Glutamatergic neuron (in vitro differentiated cells): ENCODE data around the gene VWF. TPM values are rescaled to one million over a fixed set of nuclear protein-coding genes. Genes with fewer than 3 reads are reported as not detected.

Experiments used
- DNase-seq: peaks from one replicate; pipeline ENCODE4 v3.0.0; 2022
- H3K27ac Mint-ChIP-seq: one replicate; pipeline ENCODE4 v1.8.0; 2020; ENCODE audit warnings: mild to moderate bottlenecking, mixed read lengths, inconsistent platforms; ENCODE audit not compliant: unreplicated experiment
- H3K27me3 Mint-ChIP-seq: one replicate; pipeline ENCODE4 v1.8.0; 2020; ENCODE audit warnings: mild to moderate bottlenecking, moderate library complexity, mixed read lengths, inconsistent platforms; ENCODE audit not compliant: unreplicated experiment
- H3K36me3 Mint-ChIP-seq: one replicate; pipeline ENCODE4 v1.8.0; 2020; ENCODE audit warnings: mild to moderate bottlenecking, mixed read lengths, inconsistent platforms; ENCODE audit not compliant: unreplicated experiment
- H3K4me1 Mint-ChIP-seq: one replicate; pipeline ENCODE4 v1.8.0; 2020; ENCODE audit warnings: mild to moderate bottlenecking, low read depth, mixed read lengths, inconsistent platforms; ENCODE audit not compliant: unreplicated experiment
- H3K4me3 Mint-ChIP-seq: one replicate; pipeline ENCODE4 v1.8.0; 2020; ENCODE audit warnings: mild to moderate bottlenecking, mixed read lengths, inconsistent platforms; ENCODE audit not compliant: unreplicated experiment
- H3K9me3 Mint-ChIP-seq: one replicate; pipeline ENCODE4 v1.8.0; 2020; ENCODE audit warnings: mild to moderate bottlenecking, moderate library complexity, mixed read lengths, inconsistent platforms; ENCODE audit not compliant: unreplicated experiment
- total RNA-seq: library from RNA; stranded (reverse); fragmentation: NEBNext Ultra II Directional; extraction: Animal tissue kit (Norgen Biotek cat#: 25700); gene quantifications from one replicate; pipeline ENCODE4 v1.2.1, GENCODE V29; 2021; ENCODE audit not compliant: unreplicated experiment
- TF ChIP-seq, protein P1 (sequence below): fragments of 200-600 bp; sonication (generic); IDR thresholded peaks from one replicate; pipeline ENCODE4 v1.5.0; 2021; ENCODE audit not compliant: partially characterized antibody, unreplicated experiment

The VWF gene
- total RNA-seq, 1 donor from 2014 or later = 0.37 TPM

DNA sequence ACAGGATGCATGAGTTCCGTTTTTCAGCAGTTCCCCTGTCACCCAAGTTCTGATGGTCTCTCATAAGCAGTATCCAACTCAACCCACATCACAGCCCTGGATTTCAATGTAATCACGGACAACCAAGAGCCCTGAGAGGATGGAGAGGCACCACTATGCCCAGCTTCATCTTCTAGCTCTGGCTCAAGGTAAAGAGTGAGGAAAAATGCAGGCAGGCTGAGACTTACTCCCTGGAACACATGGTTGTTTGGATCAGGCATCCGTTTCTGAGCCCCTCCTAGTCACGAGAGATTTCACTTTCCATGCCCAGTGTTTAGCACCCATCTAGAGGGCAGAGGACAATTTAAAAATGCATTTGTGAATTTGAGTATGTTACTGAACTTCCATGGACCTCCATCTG, 224.4 kb downstream of the VWF start:
- H3K4me3 Mint-ChIP-seq = no peak overlapping the region
- no peak overlapping the region for H3K27ac Mint-ChIP-seq
- TF ChIP-seq, protein P1, sequence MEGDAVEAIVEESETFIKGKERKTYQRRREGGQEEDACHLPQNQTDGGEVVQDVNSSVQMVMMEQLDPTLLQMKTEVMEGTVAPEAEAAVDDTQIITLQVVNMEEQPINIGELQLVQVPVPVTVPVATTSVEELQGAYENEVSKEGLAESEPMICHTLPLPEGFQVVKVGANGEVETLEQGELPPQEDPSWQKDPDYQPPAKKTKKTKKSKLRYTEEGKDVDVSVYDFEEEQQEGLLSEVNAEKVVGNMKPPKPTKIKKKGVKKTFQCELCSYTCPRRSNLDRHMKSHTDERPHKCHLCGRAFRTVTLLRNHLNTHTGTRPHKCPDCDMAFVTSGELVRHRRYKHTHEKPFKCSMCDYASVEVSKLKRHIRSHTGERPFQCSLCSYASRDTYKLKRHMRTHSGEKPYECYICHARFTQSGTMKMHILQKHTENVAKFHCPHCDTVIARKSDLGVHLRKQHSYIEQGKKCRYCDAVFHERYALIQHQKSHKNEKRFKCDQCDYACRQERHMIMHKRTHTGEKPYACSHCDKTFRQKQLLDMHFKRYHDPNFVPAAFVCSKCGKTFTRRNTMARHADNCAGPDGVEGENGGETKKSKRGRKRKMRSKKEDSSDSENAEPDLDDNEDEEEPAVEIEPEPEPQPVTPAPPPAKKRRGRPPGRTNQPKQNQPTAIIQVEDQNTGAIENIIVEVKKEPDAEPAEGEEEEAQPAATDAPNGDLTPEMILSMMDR = no peak
- H3K36me3 Mint-ChIP-seq = peaks cover 2% of the 10 kb centered on the region
- peaks cover 5% of the 10 kb centered on the region for H3K9me3 Mint-ChIP-seq
- peaks cover 1% of the 10 kb centered on the region for H3K4me1 Mint-ChIP-seq
- H3K27me3 Mint-ChIP-seq = peaks cover 2% of the 10 kb centered on the region
- no peak for DNase-seq

DNA sequence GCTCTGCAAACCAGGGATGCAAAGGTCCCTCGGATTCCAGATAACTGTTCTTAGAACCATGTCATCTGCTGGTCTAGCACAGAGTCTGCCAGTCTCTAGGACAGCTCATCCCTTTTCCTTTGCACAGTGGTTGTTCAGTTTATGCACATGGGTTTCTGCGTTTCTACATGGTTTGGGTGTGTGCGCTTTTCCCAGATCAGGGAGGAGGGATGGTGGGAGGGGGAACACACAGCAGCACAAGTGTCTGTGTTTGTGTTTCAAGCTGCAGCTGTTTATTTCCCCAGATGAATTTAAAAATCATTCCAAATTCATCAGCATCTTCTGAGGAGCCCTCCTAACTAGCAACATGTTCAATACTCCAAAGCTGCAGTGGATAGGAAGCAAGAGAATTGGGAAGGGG, 224.8 kb downstream of the VWF start:
- H3K36me3 Mint-ChIP-seq = peaks cover 3% of the 10 kb centered on the region
- H3K27me3 Mint-ChIP-seq = peaks cover 2% of the 10 kb centered on the region
- peaks cover 3% of the 10 kb centered on the region for H3K9me3 Mint-ChIP-seq
- H3K27ac Mint-ChIP-seq = no peak overlapping the region
- TF ChIP-seq, protein P1 = no peak
- peaks cover 1% of the 10 kb centered on the region for H3K4me1 Mint-ChIP-seq
- DNase-seq = no peak
- H3K4me3 Mint-ChIP-seq = no peak overlapping the region

DNA sequence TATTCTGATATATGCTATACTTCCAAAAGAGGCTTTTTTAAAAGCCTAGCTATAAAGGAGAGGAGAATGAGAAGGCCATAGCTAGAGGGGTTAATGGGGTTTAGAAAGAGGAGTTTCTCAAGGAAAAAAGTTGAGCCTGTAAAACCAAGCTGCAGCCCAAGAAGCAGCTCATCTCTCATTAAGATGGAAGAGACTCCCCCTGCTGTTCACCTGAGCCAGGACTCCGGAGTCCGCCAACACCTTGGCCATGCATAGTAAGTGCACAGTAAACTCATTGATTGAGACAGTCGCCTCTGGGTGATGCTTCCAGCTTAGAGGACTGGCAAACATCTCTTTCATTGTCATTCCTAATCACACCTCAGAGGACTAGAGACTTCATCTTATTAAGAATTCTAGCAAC, 225.6 kb downstream of the VWF start:
- H3K36me3 Mint-ChIP-seq = peaks cover 3% of the 10 kb centered on the region
- no peak for DNase-seq

More for the DNA sequence above, 225.6 kb downstream of the VWF start:
- no peak overlapping the region for H3K27ac Mint-ChIP-seq
- TF ChIP-seq, protein P1 = no peak
- no peaks in the 10 kb centered on the region for H3K27me3 Mint-ChIP-seq
- peaks cover 1% of the 10 kb centered on the region for H3K4me1 Mint-ChIP-seq
- H3K4me3 Mint-ChIP-seq = no peak overlapping the region
- H3K9me3 Mint-ChIP-seq = peaks cover 1% of the 10 kb centered on the region

Other genes starting within 250 kb of the VWF start
- not detected for gene ANO2, start 179.4 kb downstream of the VWF start, total RNA-seq
- gene CD9, start 75.7 kb upstream of the VWF start, total RNA-seq = 17.6 TPM
- not detected for gene PLEKHG6, start 186.0 kb upstream of the VWF start, total RNA-seq
- gene TNFRSF1A, start 217.4 kb upstream of the VWF start, total RNA-seq = 7.4 TPM